Loucy (cell line): Measurements from ENCODE around the gene ANAPC2.

Experiments
- H2AFZ ChIP-seq: fragments of 200-600 bp; sonication (generic); 2 replicates; pipeline ENCODE4 v1.6.0; 2016; ENCODE audit warnings: antibody characterized with exemption, mild to moderate bottlenecking, low read length, moderate library complexity
- H3F3A ChIP-seq: fragments of 200-600 bp; 2 replicates; pipeline ENCODE4 v1.6.0; 2016; ENCODE audit warnings: antibody characterized with exemption, low read depth, mild to moderate bottlenecking
- H3K27me3 ChIP-seq: fragments of 200-600 bp; sonication (generic); 2 replicates; pipeline ENCODE4 v1.6.1; 2014; ENCODE audit warnings: low read length, mild to moderate bottlenecking; ENCODE audit not compliant: insufficient read depth, poor library complexity, severe bottlenecking
- H3K36me3 ChIP-seq: fragments of 200-600 bp; sonication (generic); 2 replicates; pipeline ENCODE4 v1.6.1; 2016; ENCODE audit warnings: low read length; ENCODE audit not compliant: insufficient read depth
- H3K4me1 ChIP-seq: fragments of 200-600 bp; sonication (generic); 2 replicates; pipeline ENCODE4 v1.5.1; 2014; ENCODE audit warnings: low read length, mild to moderate bottlenecking; ENCODE audit not compliant: insufficient read depth, poor library complexity, severe bottlenecking
- H3K4me2 ChIP-seq: fragments of 200-600 bp; sonication (generic); 2 replicates; pipeline ENCODE4 v1.6.0; 2014; ENCODE audit warnings: antibody characterized with exemption, low read length, low read depth, mild to moderate bottlenecking; ENCODE audit not compliant: poor library complexity, severe bottlenecking
- H3K4me3 ChIP-seq: fragments of 200-600 bp; sonication (generic); 2 replicates; pipeline ENCODE4 v1.5.1; 2014; ENCODE audit warnings: low read length, mild to moderate bottlenecking, mixed read lengths; ENCODE audit not compliant: poor library complexity, severe bottlenecking
- H3K79me2 ChIP-seq: fragments of 200-600 bp; sonication (generic); 2 replicates; pipeline ENCODE4 v1.6.1; 2014; ENCODE audit warnings: low read length; ENCODE audit not compliant: insufficient read depth
- H3K9ac ChIP-seq: fragments of 200-600 bp; sonication (generic); 2 replicates; pipeline ENCODE4 v1.6.0; 2014; ENCODE audit warnings: mild to moderate bottlenecking, low read depth, low read length, moderate library complexity; ENCODE audit not compliant: poor library complexity, severe bottlenecking
- H3K9me2 ChIP-seq: fragments of 200-600 bp; sonication (generic); replicated peaks from 2 replicates; pipeline ENCODE4 v1.6.1; 2016; ENCODE audit warnings: low read depth, low read length, mixed read lengths
- H3K9me3 ChIP-seq: fragments of 200-600 bp; sonication (generic); 2 replicates; pipeline ENCODE4 v1.6.1; 2014; ENCODE audit warnings: mild to moderate bottlenecking, antibody characterized with exemption, low read length, low read depth; ENCODE audit not compliant: insufficient read depth
- H4K20me1 ChIP-seq: fragments of 200-600 bp; sonication (generic); 2 replicates; pipeline ENCODE4 v1.6.0; 2014; ENCODE audit warnings: antibody characterized with exemption, low read length, mild to moderate bottlenecking; ENCODE audit not compliant: insufficient read depth, poor library complexity, severe bottlenecking
- EZH2phosphoT487 ChIP-seq: fragments of 200-600 bp; IDR thresholded peaks from 2 replicates; pipeline ENCODE4 v1.6.1; 2018; ENCODE audit warnings: antibody characterized with exemption, mild to moderate bottlenecking, moderate library complexity, borderline replicate concordance
- TF ChIP-seq, protein P1 (sequence below): fragments of 200-600 bp; sonication (generic); conservative IDR thresholded peaks from 2 replicates; pipeline ENCODE4 v1.5.1; 2014; ENCODE audit warnings: mild to moderate bottlenecking, antibody characterized with exemption, low read length

The ANAPC2 gene

DNA sequence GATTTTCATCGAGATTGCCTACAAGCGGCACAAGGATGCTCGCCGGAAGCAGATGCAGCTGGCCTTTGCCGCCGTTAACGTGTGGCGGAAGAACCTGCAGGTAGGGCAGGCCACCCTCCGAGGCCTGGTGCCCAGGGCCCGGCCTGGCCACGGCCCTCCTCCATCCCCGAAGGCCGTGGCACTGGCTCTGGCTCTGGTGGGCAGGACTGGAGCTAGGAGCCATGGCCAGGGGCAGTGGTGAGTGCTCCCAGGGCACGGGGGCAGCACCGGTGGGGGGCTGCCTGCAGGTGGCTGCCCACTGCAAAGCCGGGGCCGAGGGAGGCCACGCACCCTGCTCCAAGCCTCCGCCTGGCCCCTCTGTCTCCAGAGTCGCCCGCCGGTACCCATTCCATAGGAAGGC lies 24.6 kb downstream of the ANAPC2 start:
- no peak overlapping the region for H3K4me3 ChIP-seq
- H3K4me1 ChIP-seq: peaks cover 13% of the 10 kb centered on the region
- no peaks in the 10 kb centered on the region for H4K20me1 ChIP-seq

DNA sequence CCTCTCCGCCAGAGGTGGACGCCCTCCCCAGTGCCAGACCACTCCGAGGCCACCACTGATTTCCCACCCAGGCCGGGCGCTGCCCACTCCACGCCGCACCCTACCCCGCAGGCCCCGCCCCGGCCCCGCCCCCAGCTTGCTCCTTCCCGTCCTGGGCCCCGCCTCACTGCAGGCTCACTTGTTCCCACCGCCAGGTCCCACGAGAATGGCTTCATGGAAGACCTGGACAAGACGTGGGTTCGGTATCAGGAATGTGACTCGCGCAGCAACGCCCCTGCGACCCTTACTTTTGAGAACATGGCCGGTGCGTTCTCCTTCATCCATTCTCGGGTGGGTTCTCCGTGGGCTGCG lies 25.0 kb downstream of the ANAPC2 start:
- Histone ChIP-seq H3K4me3 (no peak overlapping the region), H3F3A (no peaks in the 10 kb centered on the region), H2AFZ (no peak overlapping the region), H3K4me2 (no peak overlapping the region), H3K79me2 (no peaks in the 10 kb centered on the region), H3K9ac (no peak overlapping the region), H4K20me1 (no peaks in the 10 kb centered on the region), H3K9me3 (no peaks in the 10 kb centered on the region), H3K9me2 (no peaks in the 10 kb centered on the region), H3K4me1 (peaks cover 17% of the 10 kb centered on the region), H3K36me3 (no peaks in the 10 kb centered on the region), H3K27me3 (peaks cover 8% of the 10 kb centered on the region)
- TF ChIP-seq EZH2phosphoT487: no peak
- TF ChIP-seq, protein P1, sequence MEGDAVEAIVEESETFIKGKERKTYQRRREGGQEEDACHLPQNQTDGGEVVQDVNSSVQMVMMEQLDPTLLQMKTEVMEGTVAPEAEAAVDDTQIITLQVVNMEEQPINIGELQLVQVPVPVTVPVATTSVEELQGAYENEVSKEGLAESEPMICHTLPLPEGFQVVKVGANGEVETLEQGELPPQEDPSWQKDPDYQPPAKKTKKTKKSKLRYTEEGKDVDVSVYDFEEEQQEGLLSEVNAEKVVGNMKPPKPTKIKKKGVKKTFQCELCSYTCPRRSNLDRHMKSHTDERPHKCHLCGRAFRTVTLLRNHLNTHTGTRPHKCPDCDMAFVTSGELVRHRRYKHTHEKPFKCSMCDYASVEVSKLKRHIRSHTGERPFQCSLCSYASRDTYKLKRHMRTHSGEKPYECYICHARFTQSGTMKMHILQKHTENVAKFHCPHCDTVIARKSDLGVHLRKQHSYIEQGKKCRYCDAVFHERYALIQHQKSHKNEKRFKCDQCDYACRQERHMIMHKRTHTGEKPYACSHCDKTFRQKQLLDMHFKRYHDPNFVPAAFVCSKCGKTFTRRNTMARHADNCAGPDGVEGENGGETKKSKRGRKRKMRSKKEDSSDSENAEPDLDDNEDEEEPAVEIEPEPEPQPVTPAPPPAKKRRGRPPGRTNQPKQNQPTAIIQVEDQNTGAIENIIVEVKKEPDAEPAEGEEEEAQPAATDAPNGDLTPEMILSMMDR: no peak

More for the DNA sequence above, 24.6 kb downstream of the ANAPC2 start:
- no peaks in the 10 kb centered on the region for H3K9me2 ChIP-seq
- H3K27me3 ChIP-seq: peaks cover 12% of the 10 kb centered on the region
- no peak overlapping the region for H2AFZ ChIP-seq
- no peak for TF ChIP-seq EZH2phosphoT487
- TF ChIP-seq, protein P1: no peak
- H3K9ac ChIP-seq: no peak overlapping the region
- H3K9me3 ChIP-seq: no peaks in the 10 kb centered on the region
- no peak overlapping the region for H3K4me2 ChIP-seq
- no peaks in the 10 kb centered on the region for H3K79me2 ChIP-seq
- no peaks in the 10 kb centered on the region for H3K36me3 ChIP-seq
- H3F3A ChIP-seq: no peaks in the 10 kb centered on the region

GRCh38 chr9:137162505-137163364 lies 25.6 kb downstream of the ANAPC2 start:
- Histone ChIP-seq H3K9me2 (no peaks in the 10 kb centered on the region), H3K4me2 (no peak overlapping the region), H3K9ac (no peak overlapping the region), H3K79me2 (no peaks in the 10 kb centered on the region), H3K27me3 (peaks cover 3% of the 10 kb centered on the region), H3F3A (no peaks in the 10 kb centered on the region), H3K4me3 (no peak overlapping the region), H3K36me3 (no peaks in the 10 kb centered on the region), H3K4me1 (peaks cover 23% of the 10 kb centered on the region), H4K20me1 (no peaks in the 10 kb centered on the region), H2AFZ (no peak overlapping the region), H3K9me3 (no peaks in the 10 kb centered on the region)
- TF ChIP-seq, protein P1: no peak
- TF ChIP-seq EZH2phosphoT487: no peak
